Right ventricle myocardium inferior (tissue), 1 donor: ENCODE measurements around the gene CDKL5. TPM values are rescaled to one million over a fixed set of nuclear protein-coding genes. Genes with fewer than 3 reads are reported as not detected.

Experiments
- ATAC-seq: fragments of 200-7000 bp; cut with Tn5 transposase; one replicate; pipeline ENCODE4 v1.9.1; 2020; ENCODE audit warnings: mild to moderate bottlenecking, moderate library complexity
- DNase-seq: peaks from one replicate; pipeline ENCODE4 v3.0.0; 2021; ENCODE audit errors: missing footprints
- intact Hi-C: fragments of 100-400 bp; cut with DNase I; formaldehyde crosslinking; loops from one replicate; pipeline ENCODE4 v1.11.0; 2022
- total RNA-seq: library from RNA; stranded (reverse); fragmentation: NEBNext Ultra II Directional; extraction: Animal tissue kit (Norgen Biotek cat#: 25700); gene quantifications from one replicate; pipeline ENCODE4 v1.2.1, GENCODE V29; 2021
- donor health status: DM: no; HTN: yes; CAD: no; lungs with severe emphysema.

Gene CDKL5
- total RNA-seq, 1 donor from 2014 or later = 8.1 TPM

DNA sequence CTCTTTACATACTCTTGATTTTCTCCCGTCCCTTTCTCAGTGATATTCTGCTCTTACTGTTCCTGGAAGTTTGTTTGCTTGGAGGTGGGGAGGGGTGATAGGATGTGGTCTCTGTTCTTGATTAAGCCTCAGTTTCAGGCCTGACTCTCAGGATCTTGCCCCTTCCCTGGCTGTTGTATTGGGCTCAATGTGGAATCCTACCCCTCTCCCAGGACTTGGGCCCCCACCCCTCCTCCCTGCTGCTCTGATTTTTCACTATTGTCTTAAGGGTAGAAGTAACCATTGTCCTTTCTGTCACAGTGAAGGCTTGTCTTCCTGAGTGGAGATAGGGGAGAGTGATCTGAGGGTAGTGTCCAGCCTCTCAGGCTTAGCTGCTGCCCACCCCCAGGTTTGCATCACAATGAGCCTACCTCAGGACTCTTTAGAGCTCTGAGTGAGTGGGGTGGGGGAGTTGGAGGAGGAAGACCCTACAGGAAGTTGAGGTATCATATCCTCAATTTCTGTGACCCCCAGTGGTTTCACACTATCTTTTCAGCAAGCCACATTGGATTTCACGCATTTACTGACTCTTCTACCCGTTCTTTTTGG, 16.5 kb downstream of the CDKL5 start:
- intact Hi-C loops = no loop called here
- ATAC-seq (no peak), DNase-seq (no peak)

DNA sequence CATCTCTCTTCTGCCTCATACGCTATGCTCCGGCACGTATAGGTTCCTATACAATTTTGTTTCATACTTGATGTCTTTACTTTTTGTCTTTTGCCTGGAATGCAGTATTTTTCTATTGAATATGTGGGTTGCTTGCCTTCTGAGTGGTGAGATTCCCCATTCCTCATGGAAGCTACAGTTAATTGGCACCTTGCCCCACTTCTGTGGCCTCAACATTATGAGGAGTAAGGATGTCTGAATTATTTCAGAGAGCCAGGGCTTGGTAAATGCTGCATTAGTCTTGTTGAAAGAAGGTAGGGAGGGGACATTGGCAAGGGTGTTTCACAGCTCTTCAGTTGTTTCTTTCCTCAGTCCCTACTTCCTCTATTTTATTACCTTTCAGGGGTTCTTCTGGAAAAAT, 23.0 kb downstream of the CDKL5 start:
- no peak for DNase-seq
- intact Hi-C loops = no loop called here
- ATAC-seq = no peak

DNA sequence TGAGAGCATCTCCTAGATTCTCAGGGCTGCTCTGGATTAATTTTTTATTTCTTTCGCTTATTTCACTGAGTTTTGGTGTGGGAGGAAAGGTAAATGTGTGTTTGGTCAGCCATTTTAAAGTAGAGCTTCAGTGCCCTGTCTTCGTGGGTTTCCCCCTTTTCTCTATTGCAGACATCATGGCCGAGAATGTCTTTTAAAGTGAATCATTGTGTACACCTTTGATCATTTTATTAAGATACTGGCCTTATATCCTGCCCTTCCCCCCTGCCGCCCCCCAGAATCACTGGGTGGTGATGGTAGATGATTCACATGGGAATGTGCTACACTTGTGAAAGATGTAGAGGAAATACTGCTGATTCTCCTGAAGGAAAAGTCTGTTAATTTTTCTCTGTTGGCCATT, 23.8 kb downstream of the CDKL5 start:
- DNase-seq (no peak), ATAC-seq (no peak)
- intact Hi-C loops = no loop called here

DNA sequence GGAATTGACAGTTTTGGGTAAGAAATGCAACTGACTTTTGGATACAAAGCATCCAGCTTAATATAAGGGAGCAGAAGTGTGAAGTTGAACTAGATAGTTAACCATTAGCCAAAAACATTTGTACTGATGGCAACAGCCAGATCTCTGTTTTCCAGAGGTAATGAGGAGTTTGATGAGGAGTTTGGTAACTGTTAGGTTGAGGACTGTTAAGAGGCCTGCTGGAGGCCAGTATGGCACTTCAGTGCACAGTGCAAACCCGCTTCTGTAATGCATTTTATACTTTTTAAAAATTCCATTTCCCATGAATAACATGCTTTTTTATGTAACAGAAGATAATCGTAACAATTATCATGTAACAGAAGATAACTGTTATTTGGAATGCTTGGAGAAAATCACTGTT, 30.0 kb downstream of the CDKL5 start:
- DNase-seq (no peak), ATAC-seq (no peak)
- intact Hi-C loops = no loop called here

DNA sequence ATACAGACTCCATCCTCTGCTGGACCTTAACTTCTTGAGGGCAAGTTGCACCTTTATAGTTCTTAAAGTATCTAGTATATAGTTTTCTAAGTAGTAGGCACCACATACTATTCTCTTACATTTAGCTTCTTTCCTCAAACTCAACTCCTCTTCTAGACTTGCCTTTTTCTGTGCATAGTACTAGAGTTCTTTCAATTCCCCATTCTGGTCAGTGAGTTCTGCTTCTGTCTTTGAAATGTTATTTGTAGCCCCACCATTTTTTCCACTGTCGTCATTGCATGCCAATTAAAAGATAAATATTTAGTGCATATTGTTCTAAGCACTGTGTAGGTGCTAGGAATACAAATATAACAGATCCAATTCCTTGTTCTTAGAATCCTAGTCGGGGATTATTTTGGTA, 31.6 kb downstream of the CDKL5 start:
- intact Hi-C loops = no loop called here
- no peak for ATAC-seq
- DNase-seq = no peak

DNA sequence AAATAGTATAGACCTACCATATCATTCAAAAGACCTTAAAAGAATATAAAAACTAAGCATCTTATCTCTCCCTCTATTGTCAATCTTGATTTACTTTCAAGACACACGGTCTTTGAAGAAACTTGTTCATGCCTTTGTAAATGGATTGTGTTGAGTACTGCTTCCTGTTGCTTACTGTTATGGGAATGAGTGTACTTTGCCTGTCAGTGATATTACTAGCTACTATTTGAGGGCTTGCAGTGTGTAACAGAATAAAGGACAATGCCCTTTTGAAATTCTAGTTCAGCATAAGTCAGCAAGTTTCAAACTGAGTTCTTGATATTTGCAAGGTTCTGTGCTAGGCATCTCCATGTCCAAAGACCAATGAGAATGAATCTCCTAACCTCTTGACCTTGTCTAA, 36.0 kb downstream of the CDKL5 start:
- no peak for DNase-seq
- intact Hi-C loops = no loop called here

DNA sequence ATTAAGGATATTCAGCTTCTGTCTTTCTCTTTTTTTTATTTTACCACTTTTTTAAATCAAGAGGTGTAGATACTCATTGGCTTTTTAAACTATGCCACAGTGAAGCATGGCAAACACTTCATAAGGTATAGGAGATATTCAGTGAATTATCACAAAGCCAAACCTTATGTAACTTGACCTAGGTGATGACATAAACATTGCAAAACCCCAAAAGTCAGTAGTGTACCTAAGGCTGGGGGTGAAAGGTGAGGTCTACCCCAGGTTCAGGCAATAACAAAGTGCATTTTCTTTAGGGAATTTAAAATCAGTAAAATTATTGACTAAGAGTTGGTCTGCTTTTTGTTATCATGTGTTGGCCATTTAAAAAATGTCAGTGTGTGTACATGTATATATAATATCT, 39.1 kb downstream of the CDKL5 start:
- DNase-seq (no peak), ATAC-seq (no peak)
- intact Hi-C loops = no loop called here

More for the DNA sequence above, 36.0 kb downstream of the CDKL5 start:
- no peak for ATAC-seq

DNA sequence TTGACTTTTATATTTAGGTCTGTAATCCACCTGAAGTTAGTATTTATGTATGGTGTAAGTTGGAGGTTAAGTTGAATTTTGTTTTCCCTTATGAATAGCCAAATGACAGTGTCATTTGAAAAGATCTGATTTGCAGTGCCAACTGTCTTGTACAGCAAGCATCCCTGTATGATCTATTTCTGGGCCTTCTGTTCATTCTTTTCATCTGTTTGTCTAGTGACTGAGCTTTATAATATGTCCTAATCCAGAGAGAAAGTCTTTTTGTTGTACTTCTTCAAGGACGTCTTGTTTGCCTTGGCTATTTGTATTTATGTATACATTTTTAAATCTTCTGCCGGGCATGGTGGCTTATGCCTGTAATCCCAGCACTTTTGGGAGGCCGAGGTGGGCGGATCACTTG, 39.6 kb downstream of the CDKL5 start:
- DNase-seq = no peak
- ATAC-seq = no peak
- intact Hi-C loops = no loop called here

DNA sequence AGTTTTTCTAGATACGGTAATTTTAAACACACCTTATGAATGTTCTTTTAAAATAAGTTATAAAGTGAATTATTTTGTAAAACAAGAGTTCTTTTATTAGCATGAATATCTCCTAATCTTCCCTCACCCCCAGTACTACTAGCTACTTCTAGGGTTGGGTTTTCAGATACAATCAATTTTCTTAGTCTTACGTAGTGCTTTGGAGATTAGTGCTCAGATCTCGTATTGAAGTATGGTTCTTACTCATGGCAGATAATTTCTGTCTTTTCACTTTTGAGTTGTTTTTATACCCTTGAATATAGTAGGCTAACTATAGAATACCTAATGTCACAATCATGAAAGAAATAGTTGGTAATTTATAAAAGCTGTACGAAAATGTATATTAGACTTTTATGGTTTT, 43.2 kb downstream of the CDKL5 start:
- no peak for DNase-seq
- no peak for ATAC-seq
- intact Hi-C loops = no loop called here

DNA sequence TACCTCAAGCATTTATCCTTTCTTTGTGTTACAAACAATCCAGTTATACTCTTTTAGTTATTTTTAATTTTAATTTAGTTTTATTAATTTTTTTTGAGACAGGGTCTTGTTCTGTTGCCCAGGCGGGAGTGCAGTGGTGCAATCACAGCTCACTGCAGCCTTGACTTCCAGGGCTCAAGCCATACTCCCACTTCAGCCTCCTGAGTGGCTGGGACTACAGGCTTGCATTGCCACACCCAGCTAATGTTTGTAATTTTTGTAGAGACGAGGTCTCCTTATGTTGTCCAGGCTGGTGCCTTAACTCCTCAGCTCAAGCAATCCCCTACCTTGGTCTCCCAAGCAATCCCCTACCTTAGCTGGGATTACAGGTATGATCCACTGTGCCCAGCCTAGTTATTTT, 45.9 kb downstream of the CDKL5 start:
- no peak for ATAC-seq
- no peak for DNase-seq
- intact Hi-C loops = no loop called here

DNA sequence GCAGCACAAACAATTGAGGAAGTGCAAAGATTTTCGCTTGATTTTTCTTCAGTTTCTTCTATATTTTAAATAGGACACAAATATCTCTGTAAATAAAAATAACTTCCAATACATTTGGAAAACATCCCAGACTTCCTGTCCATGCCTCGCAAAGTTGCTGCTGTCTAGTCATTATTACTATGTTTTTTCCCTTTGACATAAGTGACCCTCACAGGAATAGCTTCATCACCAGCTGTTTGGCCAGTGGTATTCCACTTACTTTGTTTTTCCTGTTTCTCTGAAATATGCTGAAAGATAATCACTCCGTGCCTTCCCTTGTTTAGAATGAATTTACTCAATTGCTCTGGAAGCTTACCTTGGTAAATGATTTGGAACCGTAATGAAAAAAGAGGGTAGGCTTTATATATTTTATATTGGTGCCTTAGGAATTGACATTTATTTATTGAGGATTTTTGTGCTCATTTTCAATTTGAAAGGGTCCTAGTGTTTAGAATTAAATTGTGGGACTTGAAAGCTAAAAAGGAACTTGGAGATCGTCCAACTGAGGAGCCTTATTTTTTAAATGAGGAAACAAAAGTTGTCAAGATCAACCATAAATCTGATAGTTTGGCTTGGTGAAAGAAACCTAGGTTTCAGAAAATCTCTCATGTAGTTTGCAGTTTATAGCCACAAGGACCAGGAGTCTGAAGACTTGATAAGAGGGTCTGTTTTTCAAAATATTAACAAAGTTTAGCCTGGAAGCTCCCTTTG, 65.6 kb downstream of the CDKL5 start:
- no peak for DNase-seq
- intact Hi-C loops = no loop called here
- no peak for ATAC-seq

DNA sequence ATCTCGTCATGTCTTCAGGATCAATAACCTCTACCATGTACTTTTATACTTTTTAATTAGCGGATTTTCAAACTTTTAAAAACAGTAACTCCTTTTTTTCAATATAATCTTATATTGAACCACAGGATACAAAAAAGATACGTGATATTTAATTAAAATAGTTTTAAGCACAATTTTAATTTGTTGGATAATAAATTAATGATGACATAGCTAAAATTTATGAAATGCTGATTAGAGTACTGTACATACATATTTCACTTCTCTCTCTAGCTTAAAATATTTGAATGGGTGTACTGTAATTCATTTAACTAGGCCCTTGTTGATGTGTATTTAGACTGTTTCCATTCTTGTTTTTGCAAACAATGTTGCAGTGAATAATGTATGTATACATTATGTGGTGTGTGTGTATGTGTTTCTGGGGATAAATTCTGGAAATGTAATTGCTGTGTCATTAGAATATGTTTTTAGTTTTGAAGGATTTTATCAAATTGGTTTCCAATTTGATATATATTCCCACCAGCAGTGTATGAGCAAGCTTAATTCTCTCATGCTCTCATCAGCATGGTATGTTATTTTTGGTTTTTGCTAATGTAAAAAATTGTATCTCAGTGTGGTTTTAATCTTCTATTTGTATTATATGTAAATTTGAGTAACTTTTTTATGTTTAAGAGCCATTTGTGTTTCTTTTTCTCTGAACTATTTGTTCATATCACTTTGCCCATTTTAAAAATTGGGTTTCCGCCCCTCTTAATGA, 66.4 kb downstream of the CDKL5 start:
- intact Hi-C loops = no loop called here
- no peak for DNase-seq
- ATAC-seq = no peak

DNA sequence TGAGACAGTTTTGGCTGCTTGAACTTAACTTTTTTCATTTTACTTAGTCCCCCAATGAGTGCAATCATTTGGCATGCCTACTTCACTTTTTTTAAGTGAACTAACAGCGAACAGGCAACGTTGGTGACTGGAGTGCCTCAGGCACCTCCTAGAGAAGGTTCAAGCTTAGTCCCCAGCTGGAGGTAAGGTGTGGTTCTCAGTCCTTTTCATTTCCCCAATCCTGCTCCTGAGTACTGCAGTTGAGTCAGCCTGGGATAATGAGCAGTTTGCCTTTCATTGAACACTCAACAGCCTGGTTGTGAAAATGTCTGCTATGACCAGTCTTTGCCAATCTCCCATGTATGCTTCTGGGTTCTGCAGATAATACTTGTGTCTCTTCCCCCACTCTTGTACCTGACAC, 109.5 kb downstream of the CDKL5 start:
- ATAC-seq (no peak), DNase-seq (no peak)
- intact Hi-C loops = no loop called here

DNA sequence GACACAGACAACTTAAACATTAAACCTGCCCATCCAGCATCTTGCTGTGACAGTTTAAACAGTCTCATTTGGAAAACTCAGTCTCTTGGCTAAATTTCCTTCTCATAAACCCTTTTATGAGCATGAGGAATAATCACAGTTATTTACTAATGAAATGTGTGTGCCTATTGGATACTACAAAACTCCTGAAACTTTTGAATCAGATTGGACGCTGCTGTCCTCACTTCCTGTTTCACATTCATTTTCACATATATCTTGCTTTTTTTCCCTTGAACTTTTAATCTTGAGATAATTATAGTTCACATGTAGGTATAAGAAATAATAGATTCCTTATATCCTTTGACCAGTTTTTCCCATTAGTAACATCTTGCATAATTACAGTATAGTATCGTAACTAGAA, 111.7 kb downstream of the CDKL5 start:
- DNase-seq = no peak
- ATAC-seq = no peak
- intact Hi-C loops = no loop called here

DNA sequence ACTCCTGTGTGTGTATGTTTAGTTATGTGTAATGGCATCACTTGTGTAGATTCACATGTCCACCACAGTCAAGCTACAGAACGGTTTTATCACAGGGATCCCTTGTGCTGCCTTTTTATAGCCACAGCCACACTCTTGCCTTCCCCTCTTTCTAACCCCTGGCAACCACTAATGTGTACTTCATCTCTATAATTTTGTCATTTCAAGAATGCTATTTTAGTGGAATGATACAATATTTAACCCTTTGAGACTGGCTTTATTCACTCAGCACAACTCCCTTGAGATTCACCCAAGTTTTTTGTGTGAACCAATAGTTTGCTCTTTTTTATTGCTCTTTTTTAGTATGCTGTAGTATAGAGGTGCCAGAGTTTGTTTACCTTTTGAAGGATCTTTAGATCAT, 112.1 kb downstream of the CDKL5 start:
- intact Hi-C loops = no loop called here
- no peak for DNase-seq
- ATAC-seq = no peak

DNA sequence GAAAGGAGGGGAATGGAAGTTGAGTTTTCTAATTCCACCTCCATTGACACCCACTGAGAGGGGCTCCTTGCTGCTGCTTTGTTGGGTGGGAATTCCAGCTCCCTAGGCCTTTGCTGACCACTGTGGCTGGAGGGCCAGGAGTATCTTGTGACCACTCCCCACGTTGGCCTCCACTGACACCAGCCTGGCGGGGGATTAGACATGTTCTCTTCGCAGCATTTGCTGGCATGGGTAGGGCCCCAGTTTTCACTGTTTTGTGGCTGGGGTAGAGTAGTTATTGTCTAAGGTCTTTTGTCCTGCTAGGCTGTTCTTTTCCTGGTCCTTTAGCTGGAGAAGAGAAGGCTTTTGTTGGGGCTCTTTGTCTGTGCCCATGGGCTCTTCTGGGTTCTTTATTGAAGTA, 116.7 kb downstream of the CDKL5 start:
- no peak for DNase-seq
- intact Hi-C loops = no loop called here

DNA sequence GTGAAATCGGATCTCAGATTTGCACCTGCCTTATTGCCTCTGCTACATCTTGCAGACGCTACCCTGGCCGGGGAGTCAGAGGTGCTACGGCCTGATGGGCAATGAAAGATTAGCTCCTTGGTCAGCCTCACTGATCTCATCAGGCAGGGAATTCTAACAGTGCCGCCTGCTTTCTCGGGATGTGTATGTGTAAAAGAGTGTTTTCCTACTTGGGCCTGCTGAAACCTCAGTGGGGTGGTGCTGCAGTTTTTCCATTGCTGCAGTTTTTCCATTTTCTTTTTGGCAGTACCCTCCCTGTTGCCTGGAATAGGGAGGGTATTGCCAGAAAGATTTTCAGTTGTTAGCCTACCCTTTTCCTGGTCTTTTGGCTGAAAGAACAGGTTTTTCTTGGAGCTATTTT, 117.5 kb downstream of the CDKL5 start:
- DNase-seq (no peak), ATAC-seq (no peak)
- intact Hi-C loops = no loop called here

More for the DNA sequence above, 116.7 kb downstream of the CDKL5 start:
- no peak for ATAC-seq

DNA sequence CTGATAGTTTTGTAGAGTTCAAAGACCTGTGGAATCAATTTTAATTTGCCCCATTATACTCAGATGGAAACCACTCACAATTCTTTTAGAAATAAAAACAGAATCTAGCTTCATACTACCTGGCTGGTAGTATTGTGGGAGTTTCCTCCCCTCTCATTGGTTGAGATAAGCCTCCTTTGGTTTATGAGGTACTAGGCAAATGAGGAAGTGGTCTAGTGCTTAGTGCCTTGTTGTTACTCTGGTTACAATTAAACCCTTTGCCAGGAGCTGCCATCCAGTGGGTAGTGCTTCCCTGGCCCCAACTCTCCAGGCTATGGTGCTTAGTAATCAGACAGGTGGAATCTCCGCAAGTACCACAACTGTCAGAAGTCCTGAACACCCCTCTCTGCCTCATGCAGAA, 118.3 kb downstream of the CDKL5 start:
- ATAC-seq = no peak
- intact Hi-C loops = no loop called here
- DNase-seq = no peak

DNA sequence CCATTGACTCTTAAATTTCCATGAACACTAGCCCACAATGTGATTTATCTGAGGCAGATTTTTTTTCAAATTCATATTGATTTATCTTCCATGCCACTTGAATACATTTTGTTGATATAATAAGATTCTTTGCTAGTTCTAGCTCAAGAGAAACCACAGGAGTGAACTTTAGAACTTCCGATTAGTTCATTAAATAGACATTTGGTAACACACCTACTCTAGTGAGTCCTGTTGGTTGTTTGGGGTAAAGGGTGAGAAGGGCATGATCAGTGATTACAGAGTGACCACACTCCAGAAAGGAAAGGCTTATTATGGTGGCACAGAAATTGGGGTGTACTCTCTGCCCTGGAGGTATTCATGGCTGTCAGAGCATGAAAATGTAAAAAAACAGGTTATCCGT, 120.4 kb downstream of the CDKL5 start:
- intact Hi-C loops = no loop called here
- DNase-seq = no peak
- ATAC-seq = no peak

DNA sequence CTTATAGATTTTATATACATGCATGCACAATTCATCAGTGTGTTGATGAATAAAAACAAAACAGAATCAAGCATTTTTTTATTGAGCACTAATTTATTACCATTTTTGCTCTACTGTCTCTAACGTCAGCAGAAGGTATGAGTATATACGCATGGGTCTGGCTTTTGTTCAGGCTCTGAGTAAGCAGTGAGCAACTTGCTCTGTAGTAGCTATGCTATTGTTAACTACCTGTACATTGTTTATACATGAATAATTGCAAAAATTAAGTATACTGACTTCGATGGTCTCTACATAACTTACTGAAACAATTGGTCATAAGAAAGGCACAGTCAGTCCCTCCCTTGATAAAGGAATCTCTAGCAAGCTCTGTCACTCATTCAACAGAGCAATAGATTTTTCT, 123.6 kb downstream of the CDKL5 start:
- no peak for DNase-seq
- no peak for ATAC-seq
- intact Hi-C loops = no loop called here
